Activated CD4-positive, alpha-beta T cell treated with anti-CD3 and anti-CD28 coated beads, Interleukin-2, amount 50 U/mL, for 48 hours (primary cell): Measurements from ENCODE around the gene ACAN.
A peak's percentile ranks its signal among the peaks of the same experiment; 100 is the strongest.

Experiments
- DNase-seq, 2 experiments: peaks; one replicate each; pipeline ENCODE4 v3.0.0-alpha.2; 2020

ACAN gene

GRCh38 chr15:88880944-88881740, 77.9 kb downstream of the ACAN start:
- DNase-seq: no peak

GRCh38 chr15:88881775-88882174, 78.5 kb downstream of the ACAN start:
- DNase-seq: no peak

- no peak for DNase-seq
These were observed 79.5 kb downstream of the ACAN start for GRCh38 chr15:88882785-88883184.

GRCh38 chr15:88887068-88887580, 83.9 kb downstream of the ACAN start:
- DNase-seq: no peak

GRCh38 chr15:88888719-88889118, 85.5 kb downstream of the ACAN start:
- DNase-seq: no peak

- no peak for DNase-seq
These were observed 87.3 kb downstream of the ACAN start for GRCh38 chr15:88890495-88890894.

GRCh38 chr15:88891540-88892254, 88.5 kb downstream of the ACAN start:
- DNase-seq: no peak

GRCh38 chr15:88894348-88894818, 91.1 kb downstream of the ACAN start:
- peak; percentile 90 to 92 for DNase-seq

- DNase-seq: peak; percentile 70 to 78
These were observed 91.9 kb downstream of the ACAN start, which contains the start of gene HAPLN3 for GRCh38 chr15:88894819-88895767. HAPLN3 (minus strand) TSS chr15:88895544; CDS start chr15:88887298, 8,246 bp downstream.

- DNase-seq: no peak
These were observed 93.2 kb downstream of the ACAN start for GRCh38 chr15:88896333-88897033.

GRCh38 chr15:88897142-88897455, 93.9 kb downstream of the ACAN start:
- no peak for DNase-seq

- DNase-seq: peak; percentile 84 to 88
These were observed 94.4 kb downstream of the ACAN start for GRCh38 chr15:88897456-88898194.

GRCh38 chr15:88898736-88899135, 95.5 kb downstream of the ACAN start:
- no peak for DNase-seq

- no peak for DNase-seq
These were observed 96.0 kb downstream of the ACAN start for GRCh38 chr15:88899251-88899650.

- no peak for DNase-seq
These were observed 97.2 kb downstream of the ACAN start for GRCh38 chr15:88900309-88900981.

GRCh38 chr15:88900982-88901418, 97.8 kb downstream of the ACAN start:
- no peak for DNase-seq

GRCh38 chr15:88901508-88902220, 98.4 kb downstream of the ACAN start:
- DNase-seq: no peak

GRCh38 chr15:88902221-88902835, 99.1 kb downstream of the ACAN start:
- no peak for DNase-seq

- no peak for DNase-seq
These were observed 99.6 kb downstream of the ACAN start for GRCh38 chr15:88902846-88903245.

- DNase-seq: no peak
These were observed 101.0 kb downstream of the ACAN start for GRCh38 chr15:88904257-88904623.
